HepG2 (cell line): ENCODE data around the gene C2orf78. TPM values are rescaled to one million over a fixed set of nuclear protein-coding genes. Genes with fewer than 3 reads are reported as not detected.
"Not testable (repeated sequence)": the region's sequence is repeated elsewhere in the genome, so short reads cannot be mapped to it uniquely, and the experiment has no call there.

Experiments
- ATAC-seq: fragments of 200-7000 bp; cut with Tn5 transposase; 3 replicates; pipeline ENCODE4 v1.9.1; 2020; ENCODE audit warnings: mild to moderate bottlenecking, moderate library complexity
- BruUV-seq: library from RNA; stranded (reverse); fragments of 400-500 nt; replicated peaks from 2 replicates; lab custom pipeline; 2021; lab: Mats Ljungman, UMichigan
- CTCF ChIA-PET: fragments of 300-600 bp; formaldehyde crosslinking; extraction: SDS; loops from one replicate; lab custom pipeline; 2021; ENCODE audit warnings: low total read pairs, inconsistent platforms, low intra/inter-chr PET ratio; lab: Yijun Ruan, JAX
- POLR2A ChIA-PET: fragments of 350-600 bp; sonication (Branson Sonifier 250); formaldehyde crosslinking; loops from one replicate; lab custom pipeline; 2020; ENCODE audit warnings: antibody characterized with exemption, inconsistent platforms; lab: Yijun Ruan, JAX
- DNase-seq: peaks from one replicate; pipeline ENCODE4 v3.0.0-alpha.2; 2015; ENCODE audit warnings: low spot score
- FAIRE-seq: peaks from 3 replicates; lab custom pipeline; 2011; peaks lifted over from hg19 to GRCh38; lab: Jason Lieb, UNC
- H2AFZ ChIP-seq: one replicate; pipeline ENCODE4 v1.6.1; 2011; ENCODE audit warnings: low read length, inconsistent platforms
- H3K27ac ChIP-seq: fragments of 300-600 bp; 3 replicates; pipeline ENCODE4 v1.8.0; 2011; ENCODE audit warnings: mixed run types, mild to moderate bottlenecking, mixed read lengths, low read length, inconsistent platforms; ENCODE audit not compliant: insufficient read depth; ENCODE audit errors: extremely low read length
- H3K27me3 ChIP-seq, 2 experiments: fragments of 200-600 bp in 1 of 2; 2 replicates in 1 of 2; 3 replicates in 1 of 2; pipeline versions ENCODE4 v1.6.0 to v1.8.0; 2011; ENCODE audit warnings: low read length in 2 of 2, mild to moderate bottlenecking in 2 of 2, moderate library complexity in 2 of 2, inconsistent platforms in 1 of 2; ENCODE audit not compliant: insufficient read depth in 2 of 2, control insufficient read depth in 1 of 2
- H3K36me3 ChIP-seq, 2 experiments: fragments of 200-600 bp in 1 of 2; replicated peaks in 1 of 2; 2 replicates in 1 of 2; 3 replicates in 1 of 2; pipeline versions ENCODE4 v1.5.1 to v1.8.0; 2011; ENCODE audit warnings: low read length in 2 of 2, inconsistent platforms in 1 of 2; ENCODE audit not compliant: insufficient read depth in 2 of 2, control insufficient read depth in 1 of 2
- H3K4me1 ChIP-seq: 2 replicates; pipeline ENCODE4 v1.5.1; 2012; ENCODE audit warnings: low read length, inconsistent platforms; ENCODE audit not compliant: insufficient read depth
- H3K4me2 ChIP-seq: 2 replicates; pipeline ENCODE4 v1.6.0; 2011; ENCODE audit warnings: low read depth, low read length, inconsistent platforms
- H3K4me3 ChIP-seq, 3 experiments: fragments of 200-600 bp in 1 of 3; sonication (generic), shearing (Covaris generic) in 1 of 3; replicated peaks in 1 of 3; 2 replicates each; pipeline ENCODE4 v1.5.1; 2011 to 2016; ENCODE audit warnings: low read length in 3 of 3, inconsistent platforms in 2 of 3, low read depth in 2 of 3, mild to moderate bottlenecking in 2 of 3, control low read depth in 1 of 3, mixed read lengths in 1 of 3; ENCODE audit not compliant: insufficient read depth in 1 of 3
- H3K79me2 ChIP-seq: one replicate; pipeline ENCODE4 v1.6.1; 2011; ENCODE audit warnings: low read length, inconsistent platforms; ENCODE audit not compliant: insufficient read depth
- H3K9ac ChIP-seq: 2 replicates; pipeline ENCODE4 v1.6.0; 2011; ENCODE audit warnings: mild to moderate bottlenecking, low read depth, low read length, inconsistent platforms; ENCODE audit not compliant: insufficient read depth
- H3K9me3 ChIP-seq: 2 replicates; pipeline ENCODE4 v1.5.1; 2012; ENCODE audit warnings: mild to moderate bottlenecking, low read length
- H4K20me1 ChIP-seq: 2 replicates; pipeline ENCODE4 v1.6.0; 2011; ENCODE audit warnings: inconsistent platforms, mild to moderate bottlenecking, low read length, moderate library complexity; ENCODE audit not compliant: insufficient read depth
- FOSL2 ChIP-seq: sonication (generic); formaldehyde crosslinking; IDR thresholded peaks from 2 replicates; pipeline ENCODE4 v1.4.0; 2020; ENCODE audit warnings: missing genetic modification reagents
- JUND ChIP-seq: sonication (generic); formaldehyde crosslinking; IDR thresholded peaks from 2 replicates; pipeline ENCODE4 v1.8.0; 2022; ENCODE audit warnings: mild to moderate bottlenecking, missing genetic modification reagents
- PHF8 ChIP-seq: sonication (generic); formaldehyde crosslinking; IDR thresholded peaks from 2 replicates; pipeline ENCODE4 v1.5.0; 2020; ENCODE audit warnings: missing genetic modification reagents
- POLR2G ChIP-seq: fragments of 200-400 bp; formaldehyde crosslinking; IDR thresholded peaks from 2 replicates; pipeline ENCODE4 v1.6.1; 2018; ENCODE audit warnings: mild to moderate bottlenecking, low read depth, low read length, moderate library complexity
- SALL1 ChIP-seq: sonication (generic); formaldehyde crosslinking; IDR thresholded peaks from 2 replicates; pipeline ENCODE4 v1.8.0; 2022; ENCODE audit warnings: mild to moderate bottlenecking, missing genetic modification reagents
- SP5 ChIP-seq: IDR thresholded peaks from 2 replicates; pipeline ENCODE4 v1.6.1; 2016; ENCODE audit warnings: low read depth, borderline replicate concordance
- ZFX ChIP-seq: sonication (generic); formaldehyde crosslinking; IDR thresholded peaks from 2 replicates; pipeline ENCODE4 v1.4.0; 2020; ENCODE audit warnings: mild to moderate bottlenecking, low read depth, missing genetic modification reagents, moderate library complexity
- ZNF3 ChIP-seq: IDR thresholded peaks from 2 replicates; pipeline ENCODE4 v1.7.0; 2017; ENCODE audit warnings: inconsistent platforms
- ZNF337 ChIP-seq: sonication (generic); formaldehyde crosslinking; IDR thresholded peaks from 2 replicates; pipeline ENCODE4 v1.5.1; 2020; ENCODE audit warnings: missing genetic modification reagents, low read depth, mild to moderate bottlenecking, borderline replicate concordance
- ZNF441 ChIP-seq: sonication (generic); formaldehyde crosslinking; IDR thresholded peaks from 2 replicates; pipeline ENCODE4 v1.7.0; 2021; ENCODE audit warnings: missing genetic modification reagents, borderline replicate concordance
- ZNF501 ChIP-seq: sonication (generic); formaldehyde crosslinking; IDR thresholded peaks from 2 replicates; pipeline ENCODE4 v1.5.1; 2020; ENCODE audit warnings: mild to moderate bottlenecking, moderate library complexity, missing genetic modification reagents
- ZNF572 ChIP-seq: sonication (generic); formaldehyde crosslinking; IDR thresholded peaks from 2 replicates; pipeline ENCODE4 v1.5.1; 2020; ENCODE audit warnings: mild to moderate bottlenecking, missing genetic modification reagents
- ZNF605 ChIP-seq: sonication (generic); formaldehyde crosslinking; IDR thresholded peaks from 2 replicates; pipeline ENCODE4 v1.8.0; 2022; ENCODE audit warnings: mild to moderate bottlenecking, missing genetic modification reagents
- WGBS: methylation state at CpG from one replicate; pipeline ENCODE4 v1.1.6; 2017; ENCODE audit warnings: low lambda C conversion rate; 5-methylcytosine and 5-hydroxymethylcytosine counted together
- in situ Hi-C: cut with HindIII; loops from 2 replicates; pipeline ENCODE4 v1.10.0; 2017; ENCODE audit warnings: low pct_unique_long_range_greater_than_20kb; ENCODE audit not compliant: extremely low pct_ligation_motif_present
- intact Hi-C: fragments of 100-400 bp; cut with micrococcal nuclease; formaldehyde crosslinking; loops from one replicate; pipeline ENCODE4 v1.10.0; 2022; ENCODE audit not compliant: unreplicated experiment
- polyA plus RNA-seq, 8 experiments: library from polyadenylated mRNA; depleted of rRNA in 3 of 8; stranded (reverse) in 7 of 8; unstranded in 1 of 8; fragments of >200 nt; fragmentation: Illumina TruSeq in 4 of 8; extraction: Trizol in 4 of 8; gene quantifications; 2 replicates each; pipeline versions ENCODE4 v1.2.1 to v1.2.3, GENCODE V29; 2011 to 2016; ENCODE audit warnings: low read depth in 4 of 8, missing spikeins in 1 of 8, mixed read lengths in 1 of 8; ENCODE audit not compliant: insufficient read depth in 1 of 8
- total RNA-seq, 5 experiments: library from RNA; depleted of rRNA; stranded (reverse); fragments of >200 nt; fragmentation: Illumina TruSeq; extraction: Trizol; gene quantifications; 2 replicates each; pipeline ENCODE4 v1.2.3, GENCODE V29; 2016; ENCODE audit warnings: low read depth in 1 of 5
- TF ChIP-seq, protein P1 (sequence below): sonication (generic); formaldehyde crosslinking; IDR thresholded peaks from 2 replicates; pipeline ENCODE4 v1.4.0; 2020; ENCODE audit warnings: missing genetic modification reagents
- TF ChIP-seq, protein P2 (sequence below): sonication (generic); formaldehyde crosslinking; IDR thresholded peaks from 2 replicates; pipeline ENCODE4 v1.4.0; 2020; ENCODE audit warnings: missing genetic modification reagents, mild to moderate bottlenecking, borderline replicate concordance
- TF ChIP-seq, protein P3 (sequence below): sonication (generic); formaldehyde crosslinking; IDR thresholded peaks from 2 replicates; pipeline ENCODE4 v1.5.0; 2020; ENCODE audit warnings: mild to moderate bottlenecking, missing genetic modification reagents
- TF ChIP-seq, protein P4 (sequence below): IDR thresholded peaks from 2 replicates; pipeline ENCODE4 v1.6.1; 2016

Gene C2orf78
- total and polyA plus RNA-seq, 2 of the 13 experiments (the other 11 are each of a cell fraction or from before 2014, with no cell fraction given) = not detected

DNA sequence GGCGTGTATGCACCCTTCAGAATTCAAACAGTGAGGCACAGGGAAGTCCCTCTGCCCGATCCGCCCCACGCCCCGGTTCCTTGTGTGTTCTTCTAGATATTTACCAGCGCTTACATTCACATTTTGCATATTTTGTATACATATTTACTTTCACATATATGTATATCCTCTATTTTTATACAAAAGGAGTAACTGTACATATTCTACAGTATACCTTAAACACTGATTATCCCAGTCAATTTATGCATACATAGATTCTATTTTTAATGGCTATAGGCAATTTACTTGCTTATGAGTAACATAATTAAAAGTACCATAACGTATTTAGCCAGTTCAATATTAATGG is 3.8 kb upstream of the C2orf78 start (continued):
- TF ChIP-seq ZNF337 (0 out of 2 replicates have a peak, but pooled peaks have one; percentile 5), PHF8 (CRISPR knock-in tag) (no peak)
- TF ChIP-seq, protein P1, sequence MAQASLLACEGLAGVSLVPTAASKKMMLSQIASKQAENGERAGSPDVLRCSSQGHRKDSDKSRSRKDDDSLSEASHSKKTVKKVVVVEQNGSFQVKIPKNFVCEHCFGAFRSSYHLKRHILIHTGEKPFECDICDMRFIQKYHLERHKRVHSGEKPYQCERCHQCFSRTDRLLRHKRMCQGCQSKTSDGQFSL = no peak
- TF ChIP-seq, protein P2, sequence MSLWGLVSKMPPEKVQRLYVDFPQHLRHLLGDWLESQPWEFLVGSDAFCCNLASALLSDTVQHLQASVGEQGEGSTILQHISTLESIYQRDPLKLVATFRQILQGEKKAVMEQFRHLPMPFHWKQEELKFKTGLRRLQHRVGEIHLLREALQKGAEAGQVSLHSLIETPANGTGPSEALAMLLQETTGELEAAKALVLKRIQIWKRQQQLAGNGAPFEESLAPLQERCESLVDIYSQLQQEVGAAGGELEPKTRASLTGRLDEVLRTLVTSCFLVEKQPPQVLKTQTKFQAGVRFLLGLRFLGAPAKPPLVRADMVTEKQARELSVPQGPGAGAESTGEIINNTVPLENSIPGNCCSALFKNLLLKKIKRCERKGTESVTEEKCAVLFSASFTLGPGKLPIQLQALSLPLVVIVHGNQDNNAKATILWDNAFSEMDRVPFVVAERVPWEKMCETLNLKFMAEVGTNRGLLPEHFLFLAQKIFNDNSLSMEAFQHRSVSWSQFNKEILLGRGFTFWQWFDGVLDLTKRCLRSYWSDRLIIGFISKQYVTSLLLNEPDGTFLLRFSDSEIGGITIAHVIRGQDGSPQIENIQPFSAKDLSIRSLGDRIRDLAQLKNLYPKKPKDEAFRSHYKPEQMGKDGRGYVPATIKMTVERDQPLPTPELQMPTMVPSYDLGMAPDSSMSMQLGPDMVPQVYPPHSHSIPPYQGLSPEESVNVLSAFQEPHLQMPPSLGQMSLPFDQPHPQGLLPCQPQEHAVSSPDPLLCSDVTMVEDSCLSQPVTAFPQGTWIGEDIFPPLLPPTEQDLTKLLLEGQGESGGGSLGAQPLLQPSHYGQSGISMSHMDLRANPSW (CRISPR knock-in tag) = 0 out of 2 replicates have a peak, but pooled peaks have one; percentile 17

DNA sequence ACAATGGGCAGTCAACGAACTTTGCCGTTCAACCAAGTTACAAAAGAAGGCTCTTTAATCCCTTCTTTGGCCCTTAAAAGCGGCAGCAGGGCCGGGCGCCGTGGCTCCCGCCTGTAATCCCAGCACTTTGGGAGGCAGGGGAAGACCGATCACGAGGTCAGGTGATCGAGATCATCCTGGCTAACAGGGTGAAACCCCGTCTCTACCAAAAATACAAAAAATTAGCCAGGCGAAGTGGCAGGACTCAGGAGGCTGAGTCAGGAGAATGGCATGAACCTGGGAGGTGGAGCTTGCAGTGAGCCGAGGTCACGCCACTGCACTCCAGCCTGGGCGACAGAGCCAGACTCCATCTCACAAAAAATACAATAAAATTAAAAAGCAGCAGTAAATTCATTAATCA is 581 bp upstream of the C2orf78 start:
- H3K36me3 ChIP-seq, H3K27ac ChIP-seq, H4K20me1 ChIP-seq, FAIRE-seq, H3K9me3 ChIP-seq, CTCF ChIA-PET, intact Hi-C loops, H3K27me3 ChIP-seq, BruUV-seq, in situ Hi-C loops: not testable (repeated sequence)
- Histone ChIP-seq H3K79me2 (peaks cover 14% of the 10 kb centered on the region), H2AFZ (peak overlapping the region; percentile 84), H3K4me3 (peak overlapping the region; percentile 52 to 67 (median 58)), H3K9ac (peak overlapping the region; percentile 59), H3K4me2 (peak overlapping the region; percentile 91), H3K4me1 (peaks cover 15% of the 10 kb centered on the region)
- peak; percentile 41 for DNase-seq
- POLR2A ChIA-PET = interaction anchor here (0.7 kb wide), 1 partner anchor 45 kb away, joined by 4 read pairs; the partner anchor contains the start of gene STAMBP
- ATAC-seq = peak; percentile 35
- WGBS = 1% methylated on average over 15 of the region's 15 CpGs
- TF ChIP-seq SP5 (CRISPR knock-in tag) (peak; percentile 46; the same call in 1 of the 2 replicates), FOSL2 (CRISPR knock-in tag) (peak; percentile 96), JUND (CRISPR knock-in tag) (peak; percentile 88), ZNF605 (CRISPR knock-in tag) (peak; percentile 33; the same call in 1 of the 2 replicates), SALL1 (CRISPR knock-in tag) (peak; percentile 42), POLR2G (peak; percentile 44; the same call in 1 of the 2 replicates), ZNF572 (0 out of 2 replicates have a peak, but pooled peaks have one; percentile 30), ZNF501 (peak; percentile 88), ZNF441 (peak; percentile 97), ZNF3 (peak; percentile 51; the same call in 1 of the 2 replicates), ZFX (peak; percentile 40; the same call in 1 of the 2 replicates)
- TF ChIP-seq, protein P3, sequence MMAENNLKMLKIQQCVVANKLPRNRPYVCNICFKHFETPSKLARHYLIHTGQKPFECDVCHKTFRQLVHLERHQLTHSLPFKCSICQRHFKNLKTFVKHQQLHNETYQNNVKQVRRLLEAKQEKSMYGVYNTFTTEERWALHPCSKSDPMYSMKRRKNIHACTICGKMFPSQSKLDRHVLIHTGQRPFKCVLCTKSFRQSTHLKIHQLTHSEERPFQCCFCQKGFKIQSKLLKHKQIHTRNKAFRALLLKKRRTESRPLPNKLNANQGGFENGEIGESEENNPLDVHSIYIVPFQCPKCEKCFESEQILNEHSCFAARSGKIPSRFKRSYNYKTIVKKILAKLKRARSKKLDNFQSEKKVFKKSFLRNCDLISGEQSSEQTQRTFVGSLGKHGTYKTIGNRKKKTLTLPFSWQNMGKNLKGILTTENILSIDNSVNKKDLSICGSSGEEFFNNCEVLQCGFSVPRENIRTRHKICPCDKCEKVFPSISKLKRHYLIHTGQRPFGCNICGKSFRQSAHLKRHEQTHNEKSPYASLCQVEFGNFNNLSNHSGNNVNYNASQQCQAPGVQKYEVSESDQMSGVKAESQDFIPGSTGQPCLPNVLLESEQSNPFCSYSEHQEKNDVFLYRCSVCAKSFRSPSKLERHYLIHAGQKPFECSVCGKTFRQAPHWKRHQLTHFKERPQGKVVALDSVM (CRISPR knock-in tag) = peak; percentile 45; the same call in 1 of the 2 replicates
- TF ChIP-seq, protein P4, sequence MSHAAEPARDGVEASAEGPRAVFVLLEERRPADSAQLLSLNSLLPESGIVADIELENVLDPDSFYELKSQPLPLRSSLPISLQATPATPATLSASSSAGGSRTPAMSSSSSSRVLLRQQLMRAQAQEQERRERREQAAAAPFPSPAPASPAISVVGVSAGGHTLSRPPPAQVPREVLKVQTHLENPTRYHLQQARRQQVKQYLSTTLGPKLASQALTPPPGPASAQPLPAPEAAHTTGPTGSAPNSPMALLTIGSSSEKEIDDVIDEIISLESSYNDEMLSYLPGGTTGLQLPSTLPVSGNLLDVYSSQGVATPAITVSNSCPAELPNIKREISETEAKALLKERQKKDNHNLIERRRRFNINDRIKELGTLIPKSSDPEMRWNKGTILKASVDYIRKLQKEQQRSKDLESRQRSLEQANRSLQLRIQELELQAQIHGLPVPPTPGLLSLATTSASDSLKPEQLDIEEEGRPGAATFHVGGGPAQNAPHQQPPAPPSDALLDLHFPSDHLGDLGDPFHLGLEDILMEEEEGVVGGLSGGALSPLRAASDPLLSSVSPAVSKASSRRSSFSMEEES (CRISPR knock-in tag) = 0 out of 2 replicates have a peak, but pooled peaks have one; percentile 43
